GM12801 (cell line): ENCODE measurements around the gene GRIK3.

Experiments used
- CTCF ChIP-seq: IDR thresholded peaks from one replicate; pipeline ENCODE4 v1.5.1; 2011; ENCODE audit warnings: control low read depth; ENCODE audit not compliant: insufficient read length; ENCODE audit errors: extremely low read depth

The GRIK3 gene

DNA sequence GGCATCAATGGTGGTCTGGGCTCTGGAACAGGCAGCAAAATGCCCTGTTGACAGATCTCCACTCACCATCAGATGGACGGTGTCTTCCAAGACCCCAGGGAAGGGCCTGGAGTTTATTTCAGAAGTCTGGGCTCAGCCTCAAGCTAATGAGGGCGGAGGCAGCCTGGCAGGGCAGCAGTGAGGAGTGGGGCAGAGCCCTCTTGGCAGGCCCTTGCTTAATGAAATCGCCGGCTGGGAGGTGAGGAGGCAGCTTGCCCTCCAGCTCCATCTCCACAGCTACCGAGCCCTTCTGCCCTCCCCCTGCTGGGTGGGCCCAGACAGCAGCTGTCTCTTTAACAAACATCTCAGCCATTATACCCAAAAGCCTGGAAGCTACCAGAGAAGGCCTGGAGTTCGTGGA, 22.0 kb upstream of the GRIK3 start:
- TF ChIP-seq CTCF, result no peak

DNA sequence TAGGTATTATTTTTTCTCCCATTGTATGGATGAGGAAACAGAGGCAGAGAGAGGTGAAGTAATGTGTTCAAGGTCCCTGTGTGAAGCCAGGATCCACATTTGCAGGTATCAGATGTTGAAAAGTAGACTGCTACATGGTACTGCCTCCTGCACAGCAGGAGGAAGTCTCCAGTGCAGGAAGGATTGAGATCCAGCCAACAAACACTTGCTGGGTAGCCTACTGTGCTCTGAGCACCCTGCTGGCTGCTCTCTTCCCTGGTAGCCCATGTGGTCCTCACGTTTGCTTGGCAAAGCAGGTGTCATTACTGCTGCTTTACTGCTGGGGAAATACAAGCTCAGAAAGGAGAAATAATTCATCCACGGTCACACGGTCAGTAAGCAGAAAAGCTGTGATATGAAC, 21.3 kb upstream of the GRIK3 start:
- no peak for TF ChIP-seq CTCF

- no peak for TF ChIP-seq CTCF
Measured at GRCh38 chr1:37053173-37053572, 18.9 kb upstream of the GRIK3 start.

DNA sequence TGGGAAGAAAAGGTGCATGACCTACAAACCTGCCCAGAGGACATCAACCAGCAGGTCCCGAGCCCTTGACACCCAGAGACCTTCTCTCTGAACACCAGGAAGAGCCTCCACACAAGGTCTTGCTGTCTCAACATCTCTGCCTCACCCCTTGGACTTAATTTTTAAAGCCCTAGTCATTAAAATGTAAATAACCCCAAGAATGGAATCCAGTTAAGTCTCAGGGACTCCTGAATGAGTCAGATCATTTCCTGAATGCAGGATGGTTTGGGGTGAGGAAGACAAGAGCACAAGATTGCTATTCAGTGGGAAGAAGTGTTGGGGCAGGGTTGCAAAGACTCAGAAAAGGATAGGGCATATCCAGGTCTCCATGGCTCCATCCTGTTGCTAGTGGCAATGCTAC, 17.8 kb upstream of the GRIK3 start:
- no peak for TF ChIP-seq CTCF

- TF ChIP-seq CTCF, result no peak
Measured at GRCh38 chr1:37051346-37051745, 17.0 kb upstream of the GRIK3 start.

DNA sequence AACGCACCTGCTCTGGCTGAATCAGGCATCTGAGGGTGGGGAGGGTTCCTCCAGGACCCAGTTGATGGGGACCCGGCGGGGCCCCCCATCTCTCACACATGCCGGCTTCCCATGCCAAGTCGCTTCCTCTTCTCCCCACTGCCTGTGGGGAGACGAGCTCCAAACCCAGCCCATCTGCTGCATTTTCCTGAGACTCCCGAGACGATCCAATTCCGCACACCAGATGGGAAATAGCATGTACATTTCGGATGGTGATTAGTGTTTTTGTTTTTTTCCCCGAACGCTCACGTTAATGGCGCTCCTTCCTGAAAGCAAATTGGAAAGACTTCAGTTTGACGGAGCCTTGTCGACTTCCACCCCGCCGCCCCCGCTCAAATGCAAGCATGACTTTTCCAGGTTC, 13.2 kb upstream of the GRIK3 start:
- TF ChIP-seq CTCF, result no peak

DNA sequence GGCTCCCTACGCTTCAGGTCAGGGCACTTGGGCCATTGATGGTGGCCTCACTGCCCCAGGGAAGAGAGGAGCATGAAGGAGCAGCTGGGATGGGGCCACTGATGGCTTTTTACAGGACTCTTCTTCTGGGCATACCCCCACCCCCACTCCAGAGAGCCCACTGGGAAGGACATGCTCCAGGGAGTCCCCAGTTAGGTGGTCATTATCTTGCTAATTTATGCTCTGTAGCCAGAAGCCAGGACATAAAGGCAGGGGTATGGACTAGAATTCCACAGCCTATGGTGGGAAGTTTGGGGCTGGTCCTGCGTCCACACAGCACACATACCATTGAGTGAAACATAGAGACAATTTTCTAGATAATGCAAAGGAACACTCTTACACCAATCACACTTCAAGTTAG, 8.8 kb upstream of the GRIK3 start:
- TF ChIP-seq CTCF, result no peak

GRCh38 chr1:37042506-37042905, 8.2 kb upstream of the GRIK3 start:
- no peak for TF ChIP-seq CTCF
